GM21423 (cell line): ENCODE results near the gene APOBEC3A.
A peak's percentile ranks its signal among the peaks of the same experiment; 100 is the strongest.
"Not testable (repeated sequence)": the region's sequence is repeated elsewhere in the genome, so short reads cannot be mapped to it uniquely, and the experiment has no call there.

ENCODE experiments used
- ATAC-seq: cut with Tn5 transposase; IDR thresholded peaks from one replicate; pipeline ENCODE4 v1.9.1; 2021; ENCODE audit warnings: mild to moderate bottlenecking, moderate library complexity; ENCODE audit not compliant: unreplicated experiment

APOBEC3A gene

DNA sequence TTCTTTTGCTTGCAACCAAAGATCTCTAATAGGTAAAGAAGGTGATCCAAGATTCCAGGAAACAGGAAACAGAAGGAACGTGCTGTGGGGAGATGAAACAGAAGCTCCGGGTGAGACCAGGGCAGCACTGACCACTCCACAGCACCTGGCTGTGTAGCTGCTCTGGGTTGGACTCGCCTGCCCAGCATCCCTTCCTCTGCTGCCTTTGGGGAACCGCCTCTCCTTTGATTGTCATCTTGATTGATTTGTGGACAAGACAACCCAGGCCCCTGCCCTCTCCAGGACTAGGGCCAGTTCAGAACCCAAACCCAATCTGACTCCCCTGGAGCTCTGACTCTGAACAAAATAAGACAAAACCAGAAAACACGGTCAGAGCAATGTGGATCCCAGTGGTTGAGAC is 14.7 kb upstream of the APOBEC3A start:
- no peak for ATAC-seq

DNA sequence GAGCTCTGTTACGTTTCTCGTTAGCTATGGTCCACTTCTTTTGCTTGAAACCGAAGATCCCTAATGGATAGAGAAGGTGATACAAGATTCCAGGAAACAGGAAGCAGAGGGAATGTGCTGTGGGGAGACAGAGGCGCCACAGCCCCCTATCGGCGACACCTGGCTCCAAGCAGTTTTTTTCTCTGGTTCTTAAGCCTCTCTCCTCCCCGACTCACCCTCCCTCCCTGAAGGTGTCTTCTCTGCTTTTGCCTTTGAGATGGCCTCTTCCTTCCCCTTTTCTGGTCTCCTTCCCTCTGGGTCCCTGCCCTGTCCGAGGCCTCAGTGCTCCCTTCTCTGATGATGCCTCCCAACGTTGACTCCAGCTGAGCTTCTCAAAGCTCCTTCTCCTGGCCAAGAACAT is 14.2 kb upstream of the APOBEC3A start:
- no peak for ATAC-seq

DNA sequence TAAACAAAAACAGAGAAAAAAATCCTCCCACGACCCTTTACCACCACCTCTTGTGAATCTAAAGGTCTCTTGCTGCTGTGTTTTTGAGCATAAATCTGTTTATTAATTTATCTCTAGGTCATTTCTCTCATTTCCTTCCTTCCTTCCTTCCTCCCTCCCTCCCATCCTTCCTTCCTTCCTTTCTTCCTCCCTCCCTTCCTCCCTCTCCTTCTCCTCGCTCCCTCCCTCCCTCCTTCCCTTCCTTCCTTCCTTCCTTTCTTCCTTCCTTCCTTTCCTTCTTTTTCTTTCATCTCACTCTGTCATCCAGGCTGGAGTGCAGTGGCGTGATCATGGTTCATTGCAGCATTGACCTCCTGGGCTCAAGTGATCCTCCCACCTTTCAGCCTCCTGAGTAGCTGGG is 13.5 kb upstream of the APOBEC3A start:
- ATAC-seq, result no peak

DNA sequence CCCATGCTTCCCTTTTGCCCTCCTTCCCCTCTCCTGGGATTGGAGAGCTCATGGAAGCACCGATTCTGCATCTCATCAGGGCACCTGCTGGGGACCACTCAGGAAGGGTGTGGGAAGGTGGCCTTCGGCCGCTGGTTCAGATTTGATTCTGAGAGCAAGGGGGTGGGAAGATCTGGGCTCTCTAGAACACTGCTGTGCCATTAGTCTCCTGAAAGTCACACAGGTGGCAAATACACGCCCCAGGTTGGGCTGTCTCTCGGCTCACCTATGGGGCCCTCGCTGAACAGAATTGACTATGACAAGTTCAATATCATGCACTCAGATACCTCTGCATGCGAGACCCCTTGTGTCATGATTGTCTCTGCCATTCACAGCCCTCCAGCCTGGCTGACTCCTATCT is 12.8 kb upstream of the APOBEC3A start:
- no peak for ATAC-seq

- ATAC-seq, result not testable (repeated sequence)
Observed at GRCh38 chr22:38945706-38946338, 11.6 kb upstream of the APOBEC3A start.

- no peak for ATAC-seq
Observed at GRCh38 chr22:38946771-38947170, 10.6 kb upstream of the APOBEC3A start.

DNA sequence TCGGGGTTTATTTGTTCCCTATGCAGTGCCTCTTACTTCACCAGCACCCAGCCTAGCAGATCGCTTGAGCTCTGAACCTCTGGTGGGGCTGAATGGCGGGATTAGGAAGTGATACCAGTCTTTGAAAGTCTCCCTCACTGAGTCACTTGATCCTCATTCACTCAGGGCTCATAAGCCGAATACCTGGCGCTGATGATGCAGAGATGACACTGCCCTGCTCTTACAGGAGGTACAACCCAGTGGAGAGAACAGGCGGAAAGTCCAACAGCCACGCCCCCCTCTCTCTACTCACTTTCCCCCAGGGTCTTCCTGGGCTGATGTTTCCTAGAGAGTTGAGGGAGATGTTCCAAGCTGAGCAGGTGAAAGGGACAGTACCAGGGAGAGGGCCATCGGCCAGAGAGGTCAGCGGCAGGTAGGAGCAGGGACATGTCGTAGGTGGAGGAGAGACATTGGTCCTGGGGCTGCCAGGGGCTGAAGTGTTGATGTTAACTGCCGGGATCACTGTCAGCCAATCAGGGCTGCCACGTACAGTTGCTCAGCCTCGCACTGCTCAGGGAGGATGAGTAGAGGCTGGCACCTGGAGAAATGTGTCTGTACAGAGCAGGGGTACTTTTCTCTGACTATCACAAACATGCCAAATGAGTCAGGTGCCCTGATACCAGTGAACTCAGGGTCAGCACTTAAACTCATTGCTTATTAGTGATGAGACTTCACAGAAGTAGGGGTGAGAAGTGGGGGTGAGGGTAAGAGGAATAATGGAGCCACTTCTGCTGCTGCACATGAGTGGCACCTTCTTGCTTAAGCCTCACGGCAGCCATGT is 9.9 kb upstream of the APOBEC3A start:
- ATAC-seq, result no peak

DNA sequence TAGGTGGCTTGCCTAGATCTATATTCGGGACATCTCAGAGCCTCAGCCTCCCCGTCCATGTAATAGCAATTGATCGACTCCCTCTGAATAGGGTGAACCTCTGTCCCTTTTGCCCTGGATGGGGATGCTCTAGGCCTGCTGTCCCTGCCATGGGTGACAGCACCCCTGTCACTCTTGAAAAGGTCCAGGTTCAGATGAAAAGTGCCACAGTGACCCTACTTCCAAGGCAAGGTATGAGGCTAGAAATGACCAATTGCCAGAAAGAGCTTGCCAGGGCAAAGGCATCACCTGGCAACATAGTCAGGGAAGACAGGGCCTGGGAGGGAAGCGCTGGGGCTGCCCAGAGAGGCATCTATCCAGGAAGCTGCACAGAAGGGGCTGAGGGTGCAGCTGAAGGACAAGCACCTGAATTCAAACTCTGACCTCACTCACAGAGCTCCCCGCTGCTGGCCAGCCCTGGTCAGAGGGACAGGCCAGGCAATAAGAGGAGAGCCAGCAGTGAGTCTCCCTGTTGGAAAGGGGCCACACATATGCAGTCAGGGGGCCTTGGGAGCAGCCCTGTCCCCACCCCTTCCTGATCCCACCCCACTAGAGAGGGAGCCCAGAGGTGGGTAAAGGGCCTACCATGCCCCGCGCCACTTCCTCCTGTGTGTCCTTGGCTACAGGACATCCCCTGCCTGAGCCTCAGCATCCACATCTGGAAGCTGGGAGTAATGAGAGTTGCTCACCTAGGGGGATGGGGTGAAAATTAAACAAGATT is 9.0 kb upstream of the APOBEC3A start:
- no peak for ATAC-seq

DNA sequence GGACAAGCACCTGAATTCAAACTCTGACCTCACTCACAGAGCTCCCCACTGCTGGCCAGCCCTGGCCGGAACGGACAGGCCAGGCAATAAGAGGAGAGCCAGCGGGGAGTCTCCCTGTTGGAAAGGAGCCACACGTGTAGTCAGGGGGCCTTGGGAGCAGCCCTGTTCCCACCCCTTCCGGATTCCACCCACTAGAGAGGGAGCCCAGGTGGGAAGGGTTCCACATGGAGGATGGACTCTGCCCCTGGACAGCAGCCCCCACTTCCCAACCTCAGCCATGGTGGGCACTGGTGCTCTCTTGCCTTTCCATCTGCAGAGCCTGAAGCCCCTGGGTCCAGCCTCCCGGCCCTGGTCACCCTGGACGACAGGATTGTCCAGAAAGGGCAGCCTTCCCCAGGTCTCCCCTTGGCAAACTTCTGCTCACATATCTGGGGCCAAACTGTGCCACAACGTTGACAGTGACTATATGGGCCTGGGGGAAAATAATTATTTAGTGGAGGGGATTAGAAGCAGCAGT is 7.5 kb upstream of the APOBEC3A start:
- no peak for ATAC-seq

GRCh38 chr22:38950527-38951295 is 6.7 kb upstream of the APOBEC3A start:
- ATAC-seq, result no peak

- ATAC-seq, result no peak
Observed at GRCh38 chr22:38951734-38952133, 5.7 kb upstream of the APOBEC3A start.

DNA sequence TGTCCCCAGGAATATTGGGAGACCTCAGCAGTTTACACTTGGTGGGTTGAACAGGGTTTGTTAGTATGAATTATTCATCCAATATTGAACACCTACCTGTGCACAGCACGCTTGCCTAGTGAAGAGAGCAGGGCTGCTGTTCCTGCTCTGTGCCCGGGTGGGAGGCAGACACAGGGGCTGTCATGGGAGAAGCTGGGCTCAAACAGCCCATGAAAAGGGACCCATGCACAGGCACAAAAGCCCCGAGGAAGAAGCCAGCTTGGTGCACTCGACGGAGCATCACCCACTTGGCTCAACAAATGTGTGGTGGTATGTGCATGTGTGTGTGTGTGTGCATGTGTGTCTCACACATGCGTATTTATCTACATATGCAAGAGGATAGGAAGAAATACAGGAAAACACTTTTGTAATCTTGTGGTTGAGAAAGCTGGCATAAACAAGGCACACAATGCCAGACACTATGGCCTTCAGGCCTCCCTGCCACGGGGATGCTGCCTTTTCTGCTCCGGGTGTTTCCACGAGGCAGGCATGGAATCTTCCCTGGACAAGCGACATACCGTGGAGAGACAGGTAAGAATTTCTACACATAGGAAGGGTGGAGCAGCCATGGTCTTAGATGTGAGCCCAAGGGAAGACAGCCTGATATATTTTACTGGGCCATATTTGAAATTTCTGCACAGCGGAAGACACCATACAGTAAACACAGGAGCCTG is 5.0 kb upstream of the APOBEC3A start:
- no peak for ATAC-seq

DNA sequence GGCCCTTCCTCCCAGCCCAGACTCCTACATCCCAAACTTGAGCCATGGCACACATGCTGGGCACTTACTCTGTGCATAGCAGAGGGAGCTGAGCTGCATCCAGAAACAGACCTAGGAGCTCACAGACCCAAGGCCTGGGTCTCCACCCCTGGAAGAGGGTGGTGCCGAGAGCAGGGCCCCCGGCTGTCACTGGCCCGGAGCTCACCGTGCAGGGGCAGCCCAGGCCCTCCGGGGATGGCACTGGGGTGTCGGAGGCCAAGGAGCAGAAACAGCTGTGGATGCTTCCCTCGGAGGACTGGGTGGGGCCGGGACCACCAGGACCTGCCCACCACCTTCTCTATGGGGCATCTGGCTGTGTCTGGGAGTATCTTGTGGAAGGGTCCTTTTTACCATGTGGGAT is 4.3 kb upstream of the APOBEC3A start:
- no peak for ATAC-seq

GRCh38 chr22:38953577-38954413 is 3.6 kb upstream of the APOBEC3A start:
- peak; percentile 64 for ATAC-seq

GRCh38 chr22:38954414-38955043 is 2.9 kb upstream of the APOBEC3A start:
- ATAC-seq, result no peak

DNA sequence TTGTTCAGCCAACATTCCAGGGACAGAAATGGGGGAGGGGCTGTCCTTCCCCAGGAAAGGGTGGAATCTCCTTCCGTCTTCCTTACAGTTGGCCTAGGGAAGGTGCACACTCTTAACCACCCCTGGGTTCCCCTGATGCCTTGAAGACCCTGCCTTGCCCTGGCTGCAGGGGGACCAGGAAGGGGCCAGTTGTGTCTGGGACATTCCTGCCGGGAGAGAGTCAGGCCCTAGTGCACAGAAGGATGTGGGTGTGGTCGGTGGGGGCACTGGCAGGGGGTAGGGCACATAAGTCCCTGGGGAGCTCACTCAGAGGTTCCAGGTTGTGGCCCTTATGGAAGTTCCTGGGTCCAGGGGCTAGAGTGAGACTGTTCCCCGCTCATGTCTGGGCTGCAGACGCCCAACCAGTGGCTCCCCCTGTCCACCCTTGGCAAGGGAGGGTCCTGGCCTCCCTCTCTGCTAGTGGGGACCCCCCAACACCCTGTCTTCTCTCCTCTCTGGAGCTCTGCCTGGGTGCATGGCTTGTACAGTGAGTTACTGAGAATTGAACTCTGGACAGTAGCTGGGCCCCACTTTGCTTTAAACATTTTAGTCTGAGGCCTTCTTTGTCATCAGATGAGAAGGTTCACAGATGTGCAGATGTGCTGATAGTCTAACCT is 2.0 kb upstream of the APOBEC3A start:
- no peak for ATAC-seq

- ATAC-seq, result no peak
Observed at GRCh38 chr22:38955926-38956325, 1.5 kb upstream of the APOBEC3A start.

DNA sequence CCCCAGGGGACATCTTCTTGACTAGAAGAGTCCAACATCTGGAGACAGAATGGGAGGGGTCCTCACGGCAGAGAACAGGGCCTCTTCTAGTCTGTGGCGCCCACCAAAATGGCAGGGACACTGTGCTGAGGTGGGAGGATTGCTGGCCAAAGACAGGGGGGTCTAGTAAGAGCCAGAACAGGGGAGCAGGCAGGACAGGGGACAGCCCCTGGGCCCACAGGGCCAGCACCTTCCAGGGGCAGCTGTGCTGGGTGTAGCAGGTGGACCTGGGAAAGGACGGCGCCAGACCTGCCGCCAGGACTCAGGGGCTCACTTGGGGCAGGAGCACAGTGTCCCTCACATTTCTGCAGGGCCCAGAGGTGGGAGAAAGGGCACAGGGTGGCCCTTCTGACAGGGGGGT is 858 bp upstream of the APOBEC3A start:
- no peak for ATAC-seq
